ENCODE results near the gene MAP4K2.

The MAP4K2 gene

GRCh38 chr11:64803846-64804345 lies 882 bp upstream of the MAP4K2 start:
- peak overlapping the region; percentile 74 for H3K4me3 ChIP-seq (ENCODE audit: low read depth, low read length)
- no peak for DNase-seq (ENCODE audit: low read depth)
- no peak for TF ChIP-seq CTCF (IDR thresholded peaks at IDR 0.05; ENCODE audit: low read depth, low read length, missing control alignments)
- in situ Hi-C loops (cut with HindIII; ENCODE audit: low sequenced_read_pairs): no loop called here

GRCh38 chr11:64802370-64803157 lies 450 bp downstream of the MAP4K2 start:
- no peak for DNase-seq (ENCODE audit: low read depth)
- H3K4me3 ChIP-seq (ENCODE audit: low read depth, low read length): peak overlapping the region; percentile 74
- in situ Hi-C loops (cut with HindIII; ENCODE audit: low sequenced_read_pairs): no loop called here
- TF ChIP-seq CTCF (IDR thresholded peaks at IDR 0.05; ENCODE audit: low read depth, low read length, missing control alignments): no peak

GRCh38 chr11:64801561-64802369 lies 1.2 kb downstream of the MAP4K2 start:
- no peak overlapping the region for H3K4me3 ChIP-seq (ENCODE audit: low read depth, low read length)
- TF ChIP-seq CTCF (IDR thresholded peaks at IDR 0.05; ENCODE audit: low read depth, low read length, missing control alignments): no peak
- DNase-seq (ENCODE audit: low read depth): no peak
- in situ Hi-C loops (cut with HindIII; ENCODE audit: low sequenced_read_pairs): no loop called here

GRCh38 chr11:64801158-64801464 lies 1.9 kb downstream of the MAP4K2 start:
- in situ Hi-C loops (cut with HindIII; ENCODE audit: low sequenced_read_pairs): no loop called here
- DNase-seq (ENCODE audit: low read depth): no peak
- TF ChIP-seq CTCF (IDR thresholded peaks at IDR 0.05; ENCODE audit: low read depth, low read length, missing control alignments): no peak
- H3K4me3 ChIP-seq (ENCODE audit: low read depth, low read length): no peak overlapping the region

GRCh38 chr11:64800303-64801157 lies 2.5 kb downstream of the MAP4K2 start:
- in situ Hi-C loops (cut with HindIII; ENCODE audit: low sequenced_read_pairs): no loop called here
- no peak overlapping the region for H3K4me3 ChIP-seq (ENCODE audit: low read depth, low read length)
- DNase-seq (ENCODE audit: low read depth): no peak
- TF ChIP-seq CTCF (IDR thresholded peaks at IDR 0.05; ENCODE audit: low read depth, low read length, missing control alignments): no peak
